Hepatocyte (in vitro differentiated cells): ENCODE measurements around the gene ZNF208. TPM values are rescaled to one million over a fixed set of nuclear protein-coding genes. Genes with fewer than 3 reads are reported as not detected.
"Not testable (repeated sequence)": the region's sequence is repeated elsewhere in the genome, so short reads cannot be mapped to it uniquely, and the experiment has no call there.

ENCODE experiments used
- DNase-seq: peaks from one replicate; pipeline ENCODE4 v3.0.0-alpha.2; 2016; ENCODE audit warnings: low spot score
- H2AFZ ChIP-seq: fragments of 200-600 bp; sonication (generic); 2 replicates; pipeline ENCODE4 v1.6.0; 2016; ENCODE audit warnings: antibody characterized with exemption, mild to moderate bottlenecking
- H3K27ac ChIP-seq: fragments of 200-600 bp; sonication (generic); 2 replicates; pipeline ENCODE4 v1.5.1; 2016; ENCODE audit warnings: mild to moderate bottlenecking
- H3K27me3 ChIP-seq: fragments of 200-600 bp; sonication (generic); 2 replicates; pipeline ENCODE4 v1.6.1; 2016
- H3K36me3 ChIP-seq: fragments of 200-600 bp; sonication (generic); replicated peaks from 2 replicates; pipeline ENCODE4 v1.5.1; 2016; ENCODE audit warnings: low read depth; ENCODE audit not compliant: insufficient read depth
- H3K4me1 ChIP-seq: fragments of 200-600 bp; sonication (generic); 2 replicates; pipeline ENCODE4 v1.5.1; 2016; ENCODE audit warnings: mild to moderate bottlenecking, moderate library complexity; ENCODE audit not compliant: insufficient read depth
- H3K4me2 ChIP-seq: fragments of 200-600 bp; sonication (generic); 2 replicates; pipeline ENCODE4 v1.6.0; 2016
- H3K4me3 ChIP-seq: fragments of 200-600 bp; sonication (generic); 2 replicates; pipeline ENCODE4 v1.5.1; 2016; ENCODE audit warnings: mild to moderate bottlenecking
- H3K79me2 ChIP-seq: fragments of 200-600 bp; sonication (generic); 2 replicates; pipeline ENCODE4 v1.6.0; 2017; ENCODE audit warnings: mild to moderate bottlenecking
- H3K9me2 ChIP-seq: fragments of 200-600 bp; sonication (generic); replicated peaks from 2 replicates; pipeline ENCODE4 v1.6.0; 2017; ENCODE audit warnings: mild to moderate bottlenecking; ENCODE audit not compliant: insufficient read depth
- H3K9me3 ChIP-seq: fragments of 200-600 bp; sonication (generic); 2 replicates; pipeline ENCODE4 v1.5.1; 2016; ENCODE audit warnings: low read depth, mild to moderate bottlenecking
- H4K20me1 ChIP-seq: fragments of 200-600 bp; sonication (generic); 2 replicates; pipeline ENCODE4 v1.6.0; 2016; ENCODE audit warnings: mild to moderate bottlenecking; ENCODE audit not compliant: insufficient read depth, poor library complexity, severe bottlenecking
- EZH2 ChIP-seq: fragments of 200-600 bp; sonication (generic); IDR thresholded peaks from 2 replicates; pipeline ENCODE4 v1.6.1; 2016; ENCODE audit warnings: antibody characterized with exemption, mild to moderate bottlenecking, borderline replicate concordance
- EZH2phosphoT487 ChIP-seq: fragments of 200-600 bp; sonication (generic); IDR thresholded peaks from one replicate; pipeline ENCODE4 v1.6.1; 2018; ENCODE audit warnings: antibody characterized with exemption, mild to moderate bottlenecking, low read depth, moderate library complexity; ENCODE audit not compliant: unreplicated experiment, severe bottlenecking
- WGBS: methylation state at CpG from one replicate; pipeline ENCODE4 v1.1.6; 2016; ENCODE audit warnings: low lambda C conversion rate; ENCODE audit errors: missing lambda C conversion rate; 5-methylcytosine and 5-hydroxymethylcytosine counted together
- polyA plus RNA-seq: library from polyadenylated mRNA; unstranded; fragments of >200 nt; fragmentation: Nextera tagmentation; extraction: Ambion mirVana; gene quantifications from 2 replicates; pipeline ENCODE4 v1.2.1, GENCODE V29; 2016
- total RNA-seq: library from RNA; depleted of rRNA; stranded (reverse); fragments of >200 nt; gene quantifications from 2 replicates; pipeline ENCODE4 v1.2.3, GENCODE V29; 2014
- TF ChIP-seq, protein P1 (sequence below): fragments of 200-600 bp; sonication (generic); IDR thresholded peaks from 2 replicates; pipeline ENCODE4 v1.5.1; 2016; ENCODE audit warnings: antibody characterized with exemption, mild to moderate bottlenecking; ENCODE audit not compliant: poor library complexity

The ZNF208 gene
- total RNA-seq, result not detected in 2 replicates
- polyA plus RNA-seq, result not detected in 2 replicates

DNA sequence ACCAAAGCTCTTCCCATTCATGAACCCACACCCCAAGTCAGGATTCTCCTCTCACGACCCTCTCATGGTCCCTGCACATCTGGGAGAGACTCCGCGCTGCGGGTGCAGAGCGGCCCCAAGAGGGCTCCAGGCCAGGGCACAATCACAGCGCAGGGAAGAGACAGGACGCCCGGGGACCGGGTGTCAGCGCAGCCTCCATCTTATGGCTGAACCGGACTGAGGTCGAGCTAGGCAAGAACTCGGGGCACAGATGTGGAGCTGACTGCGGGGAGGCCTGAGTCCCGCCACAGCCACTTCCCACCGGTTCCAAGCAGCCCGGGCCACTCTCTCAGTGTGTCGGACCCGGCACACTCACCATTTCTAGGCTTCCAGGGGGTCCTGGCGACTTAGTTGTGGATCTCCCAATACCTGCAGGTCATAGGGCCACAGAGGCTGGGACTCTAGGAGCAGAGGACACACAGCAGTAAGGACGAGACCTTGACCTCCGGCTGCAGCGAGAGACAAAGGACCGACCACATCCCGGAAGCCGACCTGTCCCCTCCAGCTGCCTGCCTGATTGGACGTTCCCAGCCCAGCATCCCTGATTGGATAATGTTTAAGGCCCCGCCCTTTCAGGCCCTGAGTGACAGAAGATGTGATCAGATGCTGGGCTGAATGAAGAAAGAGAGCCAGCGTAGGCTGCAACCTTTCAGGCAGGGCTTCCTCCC lies at the start of gene ZNF208:
ZNF208 (minus strand) TSS at position 507 of the 707 bp plus-strand sequence; CDS start at position 358, 149 bp downstream.
- not testable (repeated sequence) for H3K9me3 ChIP-seq, H3K4me3 ChIP-seq, H3K79me2 ChIP-seq, H4K20me1 ChIP-seq, H3K27ac ChIP-seq, H2AFZ ChIP-seq, H3K9me2 ChIP-seq, DNase-seq, H3K4me2 ChIP-seq, H3K36me3 ChIP-seq, H3K27me3 ChIP-seq, H3K4me1 ChIP-seq
- WGBS, result 89% methylated on average over 28 of the region's 29 CpGs

DNA sequence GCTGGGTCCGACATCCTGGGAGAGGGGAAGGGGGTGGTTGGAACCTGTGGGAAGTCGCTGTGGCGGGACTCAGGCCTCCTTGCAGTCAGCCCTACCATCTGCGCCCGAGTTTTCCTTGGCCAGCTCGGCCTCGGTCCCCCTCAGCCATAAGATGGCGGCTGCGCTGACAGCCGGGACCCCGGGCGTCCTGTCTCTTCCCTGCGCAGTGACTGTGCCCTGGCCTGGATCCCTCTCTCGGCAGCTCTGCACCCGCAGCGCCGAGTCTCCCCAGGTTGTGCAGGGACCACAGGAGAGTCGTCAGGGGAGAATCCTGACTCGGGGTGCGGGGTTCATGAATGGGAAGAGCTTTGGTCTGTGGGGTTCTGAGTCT lies 41.9 kb upstream of the ZNF208 start:
- Histone ChIP-seq H3K36me3 (no peaks in the 10 kb centered on the region), H3K4me1 (no peaks in the 10 kb centered on the region), H3K4me2 (no peak overlapping the region), H2AFZ (no peak overlapping the region), H4K20me1 (no peaks in the 10 kb centered on the region), H3K27me3 (no peaks in the 10 kb centered on the region), H3K9me2 (no peaks in the 10 kb centered on the region), H3K79me2 (no peaks in the 10 kb centered on the region), H3K4me3 (no peak overlapping the region), H3K27ac (no peak overlapping the region), H3K9me3 (no peaks in the 10 kb centered on the region)
- TF ChIP-seq EZH2, result no peak
- TF ChIP-seq, protein P1, sequence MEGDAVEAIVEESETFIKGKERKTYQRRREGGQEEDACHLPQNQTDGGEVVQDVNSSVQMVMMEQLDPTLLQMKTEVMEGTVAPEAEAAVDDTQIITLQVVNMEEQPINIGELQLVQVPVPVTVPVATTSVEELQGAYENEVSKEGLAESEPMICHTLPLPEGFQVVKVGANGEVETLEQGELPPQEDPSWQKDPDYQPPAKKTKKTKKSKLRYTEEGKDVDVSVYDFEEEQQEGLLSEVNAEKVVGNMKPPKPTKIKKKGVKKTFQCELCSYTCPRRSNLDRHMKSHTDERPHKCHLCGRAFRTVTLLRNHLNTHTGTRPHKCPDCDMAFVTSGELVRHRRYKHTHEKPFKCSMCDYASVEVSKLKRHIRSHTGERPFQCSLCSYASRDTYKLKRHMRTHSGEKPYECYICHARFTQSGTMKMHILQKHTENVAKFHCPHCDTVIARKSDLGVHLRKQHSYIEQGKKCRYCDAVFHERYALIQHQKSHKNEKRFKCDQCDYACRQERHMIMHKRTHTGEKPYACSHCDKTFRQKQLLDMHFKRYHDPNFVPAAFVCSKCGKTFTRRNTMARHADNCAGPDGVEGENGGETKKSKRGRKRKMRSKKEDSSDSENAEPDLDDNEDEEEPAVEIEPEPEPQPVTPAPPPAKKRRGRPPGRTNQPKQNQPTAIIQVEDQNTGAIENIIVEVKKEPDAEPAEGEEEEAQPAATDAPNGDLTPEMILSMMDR, result no peak
- TF ChIP-seq EZH2phosphoT487, result no peak
- DNase-seq, result no peak
- WGBS, result 95% methylated on average over 11 of the region's 20 CpGs

DNA sequence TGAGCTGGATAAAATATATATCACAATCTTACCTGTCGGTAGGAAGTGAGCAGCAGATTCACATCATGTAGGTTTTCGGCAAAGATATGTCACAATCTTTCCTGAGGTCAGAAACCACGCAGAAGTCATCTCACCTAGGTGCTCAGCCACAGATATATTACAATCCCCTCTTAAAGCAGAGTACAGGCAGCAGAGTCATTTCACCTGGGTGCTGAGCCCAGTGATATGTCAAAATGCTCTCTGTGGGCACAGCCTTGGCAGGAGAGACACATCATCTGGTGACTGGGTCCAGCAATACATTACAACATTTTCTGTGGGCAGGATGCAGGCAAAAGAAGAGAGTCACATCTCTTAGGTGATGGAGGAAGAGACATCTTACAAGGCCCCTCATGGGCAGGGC lies 30.4 kb upstream of the ZNF208 start:
- H3K4me1 ChIP-seq, H3K9me3 ChIP-seq, H3K36me3 ChIP-seq, H3K9me2 ChIP-seq, H2AFZ ChIP-seq, H3K27ac ChIP-seq, H3K27me3 ChIP-seq, H4K20me1 ChIP-seq, H3K4me2 ChIP-seq, H3K79me2 ChIP-seq, DNase-seq, H3K4me3 ChIP-seq: not testable (repeated sequence)
- WGBS, result 38% methylated on average over 3 of the region's 3 CpGs

DNA sequence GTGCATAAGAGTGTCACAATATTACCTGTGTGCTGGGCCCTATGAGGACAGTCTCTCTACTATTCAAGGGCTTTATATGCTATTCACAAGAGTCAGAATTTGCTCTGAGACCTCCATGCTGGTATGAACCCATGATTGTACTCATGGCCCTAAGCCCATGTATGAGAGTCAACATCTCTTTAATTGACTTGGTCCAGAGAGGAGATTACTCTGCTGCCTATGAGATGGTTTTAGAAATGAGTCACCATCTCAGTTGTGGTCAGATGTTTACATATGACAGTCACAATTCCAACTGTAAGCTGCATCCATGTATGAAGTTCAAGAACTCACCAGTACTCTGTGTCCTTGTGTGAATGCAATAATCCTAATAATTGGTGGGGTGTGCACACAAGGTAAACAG lies 19.9 kb upstream of the ZNF208 start:
- no peak overlapping the region for H2AFZ ChIP-seq
- no peaks in the 10 kb centered on the region for H3K79me2 ChIP-seq
- DNase-seq, result no peak
- H4K20me1 ChIP-seq, result no peaks in the 10 kb centered on the region
- TF ChIP-seq, protein P1, result no peak
- no peak for TF ChIP-seq EZH2phosphoT487
- no peak for TF ChIP-seq EZH2
- no peaks in the 10 kb centered on the region for H3K27me3 ChIP-seq
- H3K27ac ChIP-seq, result no peak overlapping the region
- no peaks in the 10 kb centered on the region for H3K9me3 ChIP-seq
- H3K36me3 ChIP-seq, result no peaks in the 10 kb centered on the region
- no peak overlapping the region for H3K4me3 ChIP-seq
- no peak overlapping the region for H3K4me2 ChIP-seq
- H3K9me2 ChIP-seq, result no peaks in the 10 kb centered on the region
- H3K4me1 ChIP-seq, result no peaks in the 10 kb centered on the region
